NT2/D1 (cell line): Measurements from ENCODE around the gene TLL2.

ENCODE experiments used
- SUZ12 ChIP-seq: IDR thresholded peaks from 2 replicates; pipeline ENCODE4 v1.6.1; 2011; ENCODE audit not compliant: insufficient read length, insufficient read depth; ENCODE audit errors: extremely low read depth
- YY1 ChIP-seq: IDR thresholded peaks from 2 replicates; pipeline ENCODE4 v1.6.1; 2011; ENCODE audit not compliant: insufficient read length, insufficient read depth
- ZNF274 ChIP-seq: IDR thresholded peaks from 2 replicates; pipeline ENCODE4 v1.6.1; 2011; ENCODE audit warnings: mild to moderate bottlenecking, low read depth, low read length

GRCh38 chr10:96401036-96401435, 112.7 kb downstream of the TLL2 start:
- TF ChIP-seq ZNF274 (no peak), SUZ12 (no peak), YY1 (no peak)
